ENCODE data around the gene BRD7.
A peak's percentile ranks its signal among the peaks of the same experiment; 100 is the strongest.

BRD7 gene

GRCh38 chr16:50278251-50278650, 90.5 kb downstream of the BRD7 start:
- H3K27ac ChIP-seq (replicated peaks): peak overlapping the region; percentile 95
- TF ChIP-seq CTCF (IDR thresholded peaks at IDR 0.05; ENCODE audit: insufficient read depth, low read length) (no peak), SPI1 (IDR thresholded peaks at IDR 0.05; ENCODE audit: borderline replicate concordance, low read depth) (no peak), POLR2AphosphoS5 (IDR thresholded peaks at IDR 0.05; ENCODE audit: low read depth) (no peak), GABPA (IDR thresholded peaks at IDR 0.05; ENCODE audit: low read depth) (no peak)
- TF ChIP-seq, protein P1, sequence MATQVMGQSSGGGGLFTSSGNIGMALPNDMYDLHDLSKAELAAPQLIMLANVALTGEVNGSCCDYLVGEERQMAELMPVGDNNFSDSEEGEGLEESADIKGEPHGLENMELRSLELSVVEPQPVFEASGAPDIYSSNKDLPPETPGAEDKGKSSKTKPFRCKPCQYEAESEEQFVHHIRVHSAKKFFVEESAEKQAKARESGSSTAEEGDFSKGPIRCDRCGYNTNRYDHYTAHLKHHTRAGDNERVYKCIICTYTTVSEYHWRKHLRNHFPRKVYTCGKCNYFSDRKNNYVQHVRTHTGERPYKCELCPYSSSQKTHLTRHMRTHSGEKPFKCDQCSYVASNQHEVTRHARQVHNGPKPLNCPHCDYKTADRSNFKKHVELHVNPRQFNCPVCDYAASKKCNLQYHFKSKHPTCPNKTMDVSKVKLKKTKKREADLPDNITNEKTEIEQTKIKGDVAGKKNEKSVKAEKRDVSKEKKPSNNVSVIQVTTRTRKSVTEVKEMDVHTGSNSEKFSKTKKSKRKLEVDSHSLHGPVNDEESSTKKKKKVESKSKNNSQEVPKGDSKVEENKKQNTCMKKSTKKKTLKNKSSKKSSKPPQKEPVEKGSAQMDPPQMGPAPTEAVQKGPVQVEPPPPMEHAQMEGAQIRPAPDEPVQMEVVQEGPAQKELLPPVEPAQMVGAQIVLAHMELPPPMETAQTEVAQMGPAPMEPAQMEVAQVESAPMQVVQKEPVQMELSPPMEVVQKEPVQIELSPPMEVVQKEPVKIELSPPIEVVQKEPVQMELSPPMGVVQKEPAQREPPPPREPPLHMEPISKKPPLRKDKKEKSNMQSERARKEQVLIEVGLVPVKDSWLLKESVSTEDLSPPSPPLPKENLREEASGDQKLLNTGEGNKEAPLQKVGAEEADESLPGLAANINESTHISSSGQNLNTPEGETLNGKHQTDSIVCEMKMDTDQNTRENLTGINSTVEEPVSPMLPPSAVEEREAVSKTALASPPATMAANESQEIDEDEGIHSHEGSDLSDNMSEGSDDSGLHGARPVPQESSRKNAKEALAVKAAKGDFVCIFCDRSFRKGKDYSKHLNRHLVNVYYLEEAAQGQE (IDR thresholded peaks at IDR 0.05; ENCODE audit: insufficient replicate concordance, low read depth): no peak

DNA sequence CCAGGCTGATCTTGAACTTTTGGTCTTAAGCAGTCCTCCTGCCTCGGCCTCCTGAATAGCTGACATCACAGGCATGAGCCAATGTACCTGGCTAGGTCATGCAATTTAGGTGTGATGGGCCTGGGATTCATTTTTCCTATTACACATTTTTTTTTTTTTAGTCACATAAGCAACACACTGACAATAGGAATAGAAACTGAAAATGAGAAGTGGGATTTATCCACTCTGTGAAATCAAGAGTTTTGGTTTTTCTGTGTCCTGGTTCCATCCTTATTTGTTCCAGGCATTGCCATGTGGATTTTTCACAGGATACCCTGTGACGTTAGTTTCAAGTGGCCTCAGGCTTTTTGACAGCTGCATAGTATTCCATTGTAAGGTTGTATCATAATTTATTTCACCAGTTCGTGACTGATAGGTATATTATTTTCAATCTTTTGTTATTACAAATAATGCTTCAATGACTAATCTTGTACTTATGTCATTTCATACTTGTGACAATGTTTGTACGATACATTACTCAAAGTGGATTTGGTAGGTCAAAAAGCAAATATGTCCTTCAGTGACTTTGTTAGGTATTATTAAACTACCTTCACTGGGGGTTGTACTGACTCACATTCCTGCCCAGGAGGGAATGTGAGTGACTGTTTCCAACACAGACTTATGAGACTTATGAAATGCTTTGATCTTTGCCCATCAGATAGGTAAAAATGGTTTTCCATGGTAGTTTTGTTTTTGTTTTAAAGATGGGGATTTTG, 91.8 kb downstream of the BRD7 start:
- TF ChIP-seq CTCF (IDR thresholded peaks at IDR 0.05; ENCODE audit: insufficient read depth, low read length): no peak
- TF ChIP-seq SPI1 (IDR thresholded peaks at IDR 0.05; ENCODE audit: borderline replicate concordance, low read depth): 0 out of 2 replicates have a peak, but pooled peaks have one; percentile 3
- DNase-seq (ENCODE audit: low read depth in 1 of 2, low spot score in 1 of 2): no peak
- Histone ChIP-seq H3K4me3 (replicated peaks; ENCODE audit: insufficient read depth, low read length) (no peak overlapping the region), H3K27me3 (ENCODE audit: insufficient read depth, poor library complexity, severe bottlenecking) (no peaks in the 10 kb centered on the region), H3K27ac (replicated peaks) (no peak overlapping the region)

More at GRCh38 chr16:50278251-50278650, 90.5 kb downstream of the BRD7 start:
- H3K27me3 ChIP-seq (ENCODE audit: insufficient read depth, poor library complexity, severe bottlenecking): no peaks in the 10 kb centered on the region
- no peak overlapping the region for H3K4me3 ChIP-seq (replicated peaks; ENCODE audit: insufficient read depth, low read length)
- no peak for DNase-seq (ENCODE audit: low read depth in 1 of 2, low spot score in 1 of 2)

DNA sequence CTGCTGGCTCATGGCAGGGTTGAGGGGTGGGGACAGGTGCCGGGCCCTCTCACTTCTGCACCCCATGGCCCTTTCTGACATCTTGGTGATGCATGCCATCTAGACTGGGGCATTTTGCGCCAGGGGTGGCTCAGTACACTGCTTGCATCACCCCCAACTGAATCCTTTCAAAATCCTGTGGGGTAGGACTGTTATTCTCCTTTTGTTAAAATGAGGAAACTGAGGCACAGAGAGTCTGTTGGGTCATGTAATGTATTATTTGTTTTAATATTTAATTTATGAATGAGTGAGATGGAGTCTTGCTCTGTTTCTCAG, 92.5 kb downstream of the BRD7 start:
- Histone ChIP-seq H3K27me3 (ENCODE audit: insufficient read depth, poor library complexity, severe bottlenecking) (no peaks in the 10 kb centered on the region), H3K27ac (replicated peaks) (peak overlapping the region; percentile 95; the same call in 1 of the 2 replicates), H3K4me3 (replicated peaks; ENCODE audit: insufficient read depth, low read length) (no peak overlapping the region)
- DNase-seq (ENCODE audit: low read depth in 1 of 2, low spot score in 1 of 2): no peak
- TF ChIP-seq POLR2AphosphoS5 (IDR thresholded peaks at IDR 0.05; ENCODE audit: low read depth) (no peak), CTCF (IDR thresholded peaks at IDR 0.05; ENCODE audit: insufficient read depth, low read length) (no peak), GABPA (IDR thresholded peaks at IDR 0.05; ENCODE audit: low read depth) (no peak), SPI1 (IDR thresholded peaks at IDR 0.05; ENCODE audit: borderline replicate concordance, low read depth) (no peak)
- TF ChIP-seq, protein P1 (IDR thresholded peaks at IDR 0.05; ENCODE audit: insufficient replicate concordance, low read depth): no peak

Data from HL-60 (cell line).